Measurements from ENCODE around the gene C1orf210.

DNA sequence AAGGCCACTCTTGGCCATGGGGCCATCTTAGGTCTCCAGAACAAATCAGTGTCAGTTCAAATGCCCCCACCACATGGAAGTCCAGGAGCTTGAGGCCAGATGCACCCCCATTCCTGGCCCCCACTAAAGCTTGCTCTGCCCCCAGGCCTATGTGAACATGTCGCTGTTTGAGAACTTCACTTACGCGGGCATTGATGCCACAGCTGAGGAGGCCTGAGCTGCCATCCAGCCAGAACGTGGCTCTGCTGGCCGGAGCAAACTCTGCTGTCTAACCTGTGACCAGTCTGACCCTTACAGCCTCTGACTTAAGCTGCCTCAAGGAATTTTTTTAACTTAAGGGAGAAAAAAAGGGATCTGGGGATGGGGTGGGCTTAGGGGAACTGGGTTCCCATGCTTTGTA lies 37.1 kb upstream of the C1orf210 start:
- TF ChIP-seq CTCF (IDR thresholded peaks at IDR 0.05 in 2 of 3, conservative IDR thresholded peaks at IDR 0.05 in 1 of 3; ENCODE audit: borderline replicate concordance in 1 of 3, insufficient read depth in 1 of 3, low read depth in 2 of 3, low read length in 2 of 3), result no peak
- no peak for TF ChIP-seq POLR2AphosphoS5 (IDR thresholded peaks at IDR 0.05; ENCODE audit: low read depth, low read length)
- no peak for TF ChIP-seq POLR2A (IDR thresholded peaks at IDR 0.05; ENCODE audit: borderline replicate concordance, extremely low read depth, insufficient read depth, insufficient read length)
- TF ChIP-seq EZH2phosphoT487 (IDR thresholded peaks at IDR 0.05; ENCODE audit: borderline replicate concordance), result no peak
- TF ChIP-seq EGR1 (IDR thresholded peaks at IDR 0.05; ENCODE audit: low read depth), result no peak
- TF ChIP-seq, protein P1, sequence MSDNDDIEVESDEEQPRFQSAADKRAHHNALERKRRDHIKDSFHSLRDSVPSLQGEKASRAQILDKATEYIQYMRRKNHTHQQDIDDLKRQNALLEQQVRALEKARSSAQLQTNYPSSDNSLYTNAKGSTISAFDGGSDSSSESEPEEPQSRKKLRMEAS (IDR thresholded peaks at IDR 0.05), result no peak
- TF ChIP-seq ZFX (IDR thresholded peaks at IDR 0.05), result no peak
- no peak for TF ChIP-seq EZH2 (IDR thresholded peaks at IDR 0.05)
- TF ChIP-seq YY1 (IDR thresholded peaks at IDR 0.05; ENCODE audit: extremely low read depth, insufficient replicate concordance, low read depth, low read length), result no peak
- TF ChIP-seq, protein P2, sequence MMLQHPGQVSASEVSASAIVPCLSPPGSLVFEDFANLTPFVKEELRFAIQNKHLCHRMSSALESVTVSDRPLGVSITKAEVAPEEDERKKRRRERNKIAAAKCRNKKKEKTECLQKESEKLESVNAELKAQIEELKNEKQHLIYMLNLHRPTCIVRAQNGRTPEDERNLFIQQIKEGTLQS (IDR thresholded peaks at IDR 0.05), result no peak
- TF ChIP-seq CEBPB (IDR thresholded peaks at IDR 0.05; ENCODE audit: low read depth), result no peak
- TF ChIP-seq RAD21 (IDR thresholded peaks at IDR 0.05; ENCODE audit: low read depth), result no peak
